Activated B cell treated with CpG ODN at 0.5 μM for 24 hours (primary cell): ENCODE results near the gene MOGAT2. TPM values are rescaled to one million over a fixed set of nuclear protein-coding genes. Genes with fewer than 3 reads are reported as not detected.

Experiments used
- ATAC-seq: fragments of 200-7000 bp; cut with Tn5 transposase; one replicate; pipeline ENCODE4 v1.10.0; 2021; ENCODE audit warnings: low read depth, mild to moderate bottlenecking, moderate library complexity
- CTCF ChIA-PET: fragments of 350-600 bp; sonication (Branson Sonifier 250); formaldehyde crosslinking; loops from one replicate; lab custom pipeline; 2021; ENCODE audit warnings: antibody characterized with exemption; lab: Charles Lee
- POLR2A ChIA-PET: fragments of 350-600 bp; sonication (Branson Sonifier 250); formaldehyde crosslinking; loops from one replicate; lab custom pipeline; 2021; ENCODE audit warnings: antibody characterized with exemption; lab: Charles Lee
- DNase-seq: peaks from one replicate; pipeline ENCODE4 v3.0.0; 2022
- H3K27ac Mint-ChIP-seq: one replicate; pipeline ENCODE4 v1.8.0; 2020; ENCODE audit warnings: mixed read lengths
- H3K27me3 Mint-ChIP-seq: one replicate; pipeline ENCODE4 v1.8.0; 2021; ENCODE audit warnings: mixed read lengths
- H3K36me3 Mint-ChIP-seq: one replicate; pipeline ENCODE4 v1.8.0; 2021; ENCODE audit warnings: low read depth, mixed read lengths
- H3K4me1 Mint-ChIP-seq: one replicate; pipeline ENCODE4 v1.8.0; 2021; ENCODE audit warnings: mixed read lengths
- H3K4me3 Mint-ChIP-seq: one replicate; pipeline ENCODE4 v1.8.0; 2020; ENCODE audit warnings: mild to moderate bottlenecking, mixed read lengths
- H3K9me3 Mint-ChIP-seq: one replicate; pipeline ENCODE4 v1.8.0; 2020; ENCODE audit warnings: mixed read lengths
- intact Hi-C: fragments of 100-400 bp; cut with micrococcal nuclease; formaldehyde crosslinking; loops from one replicate; pipeline ENCODE4 v1.15.1; 2024
- total RNA-seq: library from RNA; stranded (reverse); gene quantifications from 2 replicates; pipeline ENCODE4 v1.2.3, GENCODE V29; 2022
- TF ChIP-seq, protein P1 (sequence below): fragments of 200-600 bp; IDR thresholded peaks from one replicate; pipeline ENCODE4 v1.8.0; 2022; ENCODE audit warnings: antibody characterized with exemption, mild to moderate bottlenecking

The MOGAT2 gene
- total RNA-seq, 1 donor from 2014 or later, result 0.22 TPM

DNA sequence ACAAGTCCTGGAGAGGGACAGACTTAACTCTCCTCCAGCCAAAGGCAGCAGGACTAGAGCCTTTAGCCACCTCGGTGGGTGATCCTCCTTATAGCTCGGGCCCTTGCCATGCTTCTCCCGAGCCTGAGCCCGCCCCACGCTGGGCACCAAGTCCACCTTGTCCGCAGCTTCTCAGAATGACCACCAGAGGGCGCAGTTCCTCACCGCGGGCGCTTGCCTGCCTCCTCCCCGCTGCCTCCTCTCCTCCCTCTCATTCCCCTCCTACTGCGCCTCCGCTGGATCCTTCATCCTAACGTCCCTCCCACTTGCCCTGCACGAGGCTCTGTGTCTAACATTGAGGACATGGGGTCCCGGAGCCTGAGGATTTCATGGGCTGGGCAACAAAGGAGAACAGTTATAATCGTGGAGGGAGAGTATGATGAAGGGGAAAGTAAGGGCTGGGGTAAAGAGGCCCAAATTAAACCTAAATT is 11.3 kb upstream of the MOGAT2 start:
- POLR2A ChIA-PET, result interaction anchor here (0.8 to 1.1 kb wide), 3 partner anchors 16 to 67 kb away, joined by 3 to 4 read pairs (median 3); partner anchors contain the start of gene MAP6
- Mint-ChIP-seq H3K36me3 (no peaks in the 10 kb centered on the region), H3K27me3 (peaks cover 4% of the 10 kb centered on the region)

GRCh38 chr11:75714211-75714610 is 3.4 kb upstream of the MOGAT2 start:
- POLR2A ChIA-PET, result no interaction called here
- peaks cover 4% of the 10 kb centered on the region for H3K27me3 Mint-ChIP-seq
- no peak for ATAC-seq

More for the DNA sequence above, 11.3 kb upstream of the MOGAT2 start:
- Mint-ChIP-seq H3K9me3 (no peaks in the 10 kb centered on the region), H3K27ac (no peak overlapping the region), H3K4me1 (peaks cover 11% of the 10 kb centered on the region), H3K4me3 (no peak overlapping the region)
- ATAC-seq (peak; percentile 92), DNase-seq (peak; percentile 51)
- TF ChIP-seq, protein P1, sequence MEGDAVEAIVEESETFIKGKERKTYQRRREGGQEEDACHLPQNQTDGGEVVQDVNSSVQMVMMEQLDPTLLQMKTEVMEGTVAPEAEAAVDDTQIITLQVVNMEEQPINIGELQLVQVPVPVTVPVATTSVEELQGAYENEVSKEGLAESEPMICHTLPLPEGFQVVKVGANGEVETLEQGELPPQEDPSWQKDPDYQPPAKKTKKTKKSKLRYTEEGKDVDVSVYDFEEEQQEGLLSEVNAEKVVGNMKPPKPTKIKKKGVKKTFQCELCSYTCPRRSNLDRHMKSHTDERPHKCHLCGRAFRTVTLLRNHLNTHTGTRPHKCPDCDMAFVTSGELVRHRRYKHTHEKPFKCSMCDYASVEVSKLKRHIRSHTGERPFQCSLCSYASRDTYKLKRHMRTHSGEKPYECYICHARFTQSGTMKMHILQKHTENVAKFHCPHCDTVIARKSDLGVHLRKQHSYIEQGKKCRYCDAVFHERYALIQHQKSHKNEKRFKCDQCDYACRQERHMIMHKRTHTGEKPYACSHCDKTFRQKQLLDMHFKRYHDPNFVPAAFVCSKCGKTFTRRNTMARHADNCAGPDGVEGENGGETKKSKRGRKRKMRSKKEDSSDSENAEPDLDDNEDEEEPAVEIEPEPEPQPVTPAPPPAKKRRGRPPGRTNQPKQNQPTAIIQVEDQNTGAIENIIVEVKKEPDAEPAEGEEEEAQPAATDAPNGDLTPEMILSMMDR, result peak; percentile 33
- intact Hi-C loops, result loop anchor here (1.0 to 5.0 kb wide), 7 partner anchors 15 to 613 kb away; partner anchors contain the start of gene DGAT2
- CTCF ChIA-PET, result interaction anchor here (0.6 to 1.7 kb wide), 18 partner anchors 16 to 501 kb away, joined by 3 to 8 read pairs (median 4); no protein-coding TSS in a partner anchor

DNA sequence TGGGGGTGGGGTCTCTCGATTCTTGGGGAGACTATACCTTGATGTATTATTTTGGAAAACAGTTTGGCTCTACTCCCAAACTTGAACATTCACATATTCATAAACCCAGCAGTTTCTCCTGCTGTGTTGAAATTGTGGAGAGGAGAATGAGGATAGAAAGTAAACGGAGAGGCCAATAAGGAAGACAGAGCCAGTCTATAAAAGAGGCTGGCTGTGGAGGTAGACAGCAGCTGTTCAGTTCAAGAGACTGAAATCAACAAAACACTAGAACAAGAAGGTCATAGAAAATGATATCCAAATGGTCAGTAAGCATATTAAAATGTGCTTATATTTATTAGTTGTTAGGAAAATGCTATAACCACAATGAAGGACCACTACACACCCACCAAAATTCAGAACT is 1.9 kb upstream of the MOGAT2 start:
- H3K27me3 Mint-ChIP-seq, result peaks cover 4% of the 10 kb centered on the region
- no peaks in the 10 kb centered on the region for H3K4me1 Mint-ChIP-seq
- no peak overlapping the region for H3K4me3 Mint-ChIP-seq
- H3K36me3 Mint-ChIP-seq, result no peaks in the 10 kb centered on the region
- DNase-seq (no peak), ATAC-seq (no peak)
- ChIA-PET POLR2A (no interaction called here), CTCF (no interaction called here)
- H3K27ac Mint-ChIP-seq, result no peak overlapping the region
- H3K9me3 Mint-ChIP-seq, result no peaks in the 10 kb centered on the region
- TF ChIP-seq, protein P1, result no peak
- intact Hi-C loops, result no loop called here

More at GRCh38 chr11:75714211-75714610, 3.4 kb upstream of the MOGAT2 start:
- CTCF ChIA-PET, result interaction anchor here (1.0 kb wide), 1 partner anchor 11 kb away, joined by 3 read pairs; no protein-coding TSS in a partner anchor
- Mint-ChIP-seq H3K9me3 (no peaks in the 10 kb centered on the region), H3K27ac (no peak overlapping the region), H3K4me1 (no peaks in the 10 kb centered on the region), H3K36me3 (no peaks in the 10 kb centered on the region), H3K4me3 (no peak overlapping the region)
- no peak for DNase-seq
- intact Hi-C loops, result no loop called here
- TF ChIP-seq, protein P1, result no peak

DNA sequence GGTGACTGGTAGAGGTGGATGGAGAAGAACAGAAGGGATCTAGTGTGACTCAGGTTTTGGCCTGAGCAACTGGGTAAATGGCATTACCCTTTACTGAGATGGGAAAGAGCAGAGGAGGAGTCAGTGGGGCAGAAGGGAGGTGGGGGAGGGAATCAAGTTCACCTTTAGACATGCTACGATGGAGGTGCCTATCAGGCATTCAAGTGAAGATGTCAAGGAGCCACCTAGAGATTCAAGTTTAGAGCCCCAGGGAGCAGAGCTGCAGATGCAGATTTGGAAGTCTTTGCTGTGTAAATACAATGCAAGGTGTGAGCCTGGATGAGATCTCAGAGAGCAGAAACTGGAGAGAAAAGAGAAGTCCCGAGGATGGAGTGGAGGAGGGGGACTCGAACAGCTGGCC is 979 bp upstream of the MOGAT2 start:
- Mint-ChIP-seq H3K4me3 (no peak overlapping the region), H3K9me3 (no peaks in the 10 kb centered on the region), H3K4me1 (no peaks in the 10 kb centered on the region), H3K36me3 (no peaks in the 10 kb centered on the region), H3K27me3 (peaks cover 4% of the 10 kb centered on the region), H3K27ac (no peak overlapping the region)
- DNase-seq (no peak), ATAC-seq (no peak)
- ChIA-PET POLR2A (no interaction called here), CTCF (no interaction called here)
- intact Hi-C loops, result no loop called here
- TF ChIP-seq, protein P1, result no peak

DNA sequence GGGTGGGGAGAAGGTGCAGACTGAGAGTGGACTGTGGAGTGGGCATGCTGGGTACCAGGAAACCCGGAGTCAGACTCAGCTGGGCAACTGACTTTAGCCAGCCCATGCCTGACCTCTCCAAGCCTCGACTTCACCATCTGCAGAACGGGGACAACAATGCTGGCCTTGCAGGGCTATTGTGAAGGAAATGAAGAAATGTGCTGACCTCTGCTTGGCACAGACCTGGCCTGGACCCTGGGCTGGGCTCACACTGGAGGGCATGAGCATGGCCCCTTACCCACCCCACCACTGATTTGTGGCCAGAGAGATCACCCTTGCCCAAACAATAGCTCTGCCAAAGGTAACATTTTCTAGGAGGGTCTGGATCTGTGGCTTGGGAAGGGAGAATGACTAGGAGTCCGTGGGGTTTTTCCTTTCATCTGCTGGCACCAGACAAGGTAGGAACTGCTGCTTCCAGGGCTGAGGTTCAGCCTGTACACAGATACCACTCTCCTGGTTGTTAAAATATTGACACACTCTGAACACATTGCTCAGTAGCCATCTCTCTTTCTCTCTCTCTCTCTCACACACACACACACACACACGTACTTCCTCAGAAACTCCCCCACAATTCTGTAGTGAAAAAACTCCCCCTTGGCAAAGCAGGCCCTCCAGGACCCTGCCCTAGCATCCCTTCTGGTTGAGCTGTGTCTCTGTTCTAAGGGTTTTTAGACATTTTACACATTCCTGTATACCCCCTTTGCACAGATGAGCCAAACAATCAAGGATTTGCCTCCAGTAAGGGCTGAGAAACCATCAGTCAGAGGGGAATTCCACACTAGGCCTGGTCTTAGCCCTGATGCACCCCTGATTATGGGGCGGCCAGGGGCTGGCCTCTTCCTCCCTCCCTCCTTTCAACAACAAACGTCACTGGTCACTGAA is 1.0 kb downstream of the MOGAT2 start:
- Mint-ChIP-seq H3K27me3 (peaks cover 4% of the 10 kb centered on the region), H3K36me3 (no peaks in the 10 kb centered on the region), H3K4me1 (no peaks in the 10 kb centered on the region), H3K4me3 (no peak overlapping the region), H3K9me3 (no peaks in the 10 kb centered on the region), H3K27ac (no peak overlapping the region)
- DNase-seq (no peak), ATAC-seq (no peak)
- TF ChIP-seq, protein P1, result no peak
- CTCF ChIA-PET, result no interaction called here
- intact Hi-C loops, result no loop called here
- POLR2A ChIA-PET, result no interaction called here
